ENCODE results near the gene NRF1. TPM values are rescaled to one million over a fixed set of nuclear protein-coding genes. Genes with fewer than 3 reads are reported as not detected.
"Not testable (repeated sequence)": the region's sequence is repeated elsewhere in the genome, so short reads cannot be mapped to it uniquely, and the experiment has no call there.

The NRF1 gene
- polyA plus RNA-seq, 3 donors from 2014 or later, result 9.8 to 24.7 (median 12.7) TPM

DNA sequence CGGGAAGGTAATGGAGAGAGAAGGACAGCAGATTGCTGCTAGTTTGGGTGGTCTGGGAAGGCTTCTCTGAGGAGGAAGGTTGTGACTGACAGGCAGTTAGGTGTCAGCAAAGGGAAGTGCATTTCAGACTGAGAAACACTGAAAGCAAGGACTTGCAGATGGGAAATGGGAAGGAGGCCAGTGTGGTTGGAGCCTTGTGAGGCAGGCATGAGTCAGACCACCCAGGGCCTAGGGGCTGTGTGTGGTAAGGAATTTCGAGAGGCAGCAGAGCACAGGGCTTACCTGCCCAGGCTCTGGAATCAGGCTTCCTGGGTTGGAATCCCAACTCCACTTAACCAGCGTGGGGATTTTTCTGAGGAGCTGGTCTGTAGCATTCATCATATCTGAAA, 53.5 kb downstream of the NRF1 start:
- H3K27me3 Mint-ChIP-seq (ENCODE audit: low read depth in 3 of 3), result peaks cover 0 to 1% (median 0%) of the 10 kb centered on the region in 3 donors
- H3K4me3 Mint-ChIP-seq, result no peak overlapping the region
- H3K9me3 Mint-ChIP-seq, result peaks cover 0 to 14% (median 8%) of the 10 kb centered on the region in 6 donors
- peaks cover 16 to 17% of the 10 kb centered on the region in 2 donors for H3K4me1 Mint-ChIP-seq
- DNase-seq, result no peak
- H3K27ac Mint-ChIP-seq, result no peak overlapping the region
- H3K36me3 Mint-ChIP-seq, result peaks cover 19 to 29% (median 26%) of the 10 kb centered on the region in 3 donors

DNA sequence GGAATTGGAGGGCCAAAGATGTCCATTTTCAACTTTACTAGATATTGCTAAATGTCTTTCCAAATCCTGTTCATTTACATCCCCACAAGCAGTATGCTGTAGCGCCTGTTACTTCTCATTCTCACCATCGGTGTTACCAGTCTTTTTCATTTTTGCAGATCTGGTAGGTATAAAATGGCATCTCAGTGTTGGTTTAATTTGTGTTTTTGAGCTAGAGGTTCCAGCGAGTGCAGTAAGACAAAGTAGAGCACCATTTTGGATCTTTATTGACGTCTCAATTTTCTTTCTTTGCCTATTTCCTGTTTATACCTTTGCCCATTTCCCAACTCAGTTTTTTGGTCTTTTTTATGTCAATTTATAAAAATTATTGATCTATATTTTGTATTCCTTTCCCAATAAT, 55.6 kb downstream of the NRF1 start:
- H3K27ac Mint-ChIP-seq, result no peak overlapping the region
- DNase-seq, result no peak
- H3K36me3 Mint-ChIP-seq, result peaks cover 8% of the 10 kb centered on the region in 3 donors
- H3K4me1 Mint-ChIP-seq, result peaks cover 11 to 12% of the 10 kb centered on the region in 2 donors
- peaks cover 0 to 4% (median under 1%) of the 10 kb centered on the region in 6 donors for H3K9me3 Mint-ChIP-seq
- no peak overlapping the region for H3K4me3 Mint-ChIP-seq
- no peaks in the 10 kb centered on the region for H3K27me3 Mint-ChIP-seq (ENCODE audit: low read depth in 3 of 3)

DNA sequence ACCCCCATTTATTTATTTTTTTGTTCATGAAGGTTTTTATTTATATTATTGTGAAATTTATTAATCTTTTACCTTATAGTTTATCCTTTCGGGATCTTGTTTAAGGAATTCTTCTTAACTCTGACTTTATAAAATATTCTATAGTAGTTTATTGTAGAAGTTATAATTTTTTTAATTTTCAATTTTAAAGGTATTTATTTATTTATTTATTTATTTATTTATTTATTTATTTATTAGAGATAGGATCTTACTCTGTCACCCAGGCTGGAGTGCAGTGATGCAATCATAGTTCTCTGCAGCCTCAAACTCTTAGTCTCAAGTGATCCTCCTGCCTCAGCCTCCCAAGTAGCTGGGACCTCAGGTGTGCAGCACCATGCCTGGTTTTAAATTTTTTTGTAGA, 56.0 kb downstream of the NRF1 start:
- no peaks in the 10 kb centered on the region for H3K9me3 Mint-ChIP-seq
- no peak for DNase-seq
- peaks cover 4% of the 10 kb centered on the region in 3 donors for H3K36me3 Mint-ChIP-seq
- H3K27ac Mint-ChIP-seq, result peak overlapping the region in 1 of 6 donors; percentile 69
- H3K4me3 Mint-ChIP-seq, result no peak overlapping the region
- peaks cover 11 to 12% of the 10 kb centered on the region in 2 donors for H3K4me1 Mint-ChIP-seq
- no peaks in the 10 kb centered on the region for H3K27me3 Mint-ChIP-seq (ENCODE audit: low read depth in 3 of 3)

DNA sequence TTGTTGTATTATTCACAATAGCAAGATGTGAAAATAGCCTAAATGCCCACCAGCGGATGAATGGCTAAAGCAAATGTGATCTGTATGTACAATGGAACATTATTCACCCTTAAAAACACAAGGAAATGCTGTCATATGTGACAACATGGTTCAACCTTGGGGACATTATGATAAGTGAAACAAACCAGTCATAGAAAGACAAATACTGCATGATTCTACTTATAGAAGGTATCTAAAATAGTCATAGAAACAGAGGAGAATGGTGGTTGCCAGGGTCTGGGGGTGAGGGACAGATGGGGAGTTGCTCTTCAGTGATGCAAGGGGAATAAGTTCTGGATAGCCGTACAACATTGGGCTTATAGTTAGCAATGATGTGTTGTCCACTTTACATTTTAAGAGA, 58.4 kb downstream of the NRF1 start:
- peaks cover 2 to 5% of the 10 kb centered on the region in 2 donors for H3K4me1 Mint-ChIP-seq
- H3K27me3 Mint-ChIP-seq (ENCODE audit: low read depth in 3 of 3), result no peaks in the 10 kb centered on the region
- H3K36me3 Mint-ChIP-seq, result peaks cover 3 to 7% (median 4%) of the 10 kb centered on the region in 3 donors
- DNase-seq, result no peak
- no peak overlapping the region for H3K27ac Mint-ChIP-seq
- no peak overlapping the region for H3K4me3 Mint-ChIP-seq
- no peaks in the 10 kb centered on the region for H3K9me3 Mint-ChIP-seq

DNA sequence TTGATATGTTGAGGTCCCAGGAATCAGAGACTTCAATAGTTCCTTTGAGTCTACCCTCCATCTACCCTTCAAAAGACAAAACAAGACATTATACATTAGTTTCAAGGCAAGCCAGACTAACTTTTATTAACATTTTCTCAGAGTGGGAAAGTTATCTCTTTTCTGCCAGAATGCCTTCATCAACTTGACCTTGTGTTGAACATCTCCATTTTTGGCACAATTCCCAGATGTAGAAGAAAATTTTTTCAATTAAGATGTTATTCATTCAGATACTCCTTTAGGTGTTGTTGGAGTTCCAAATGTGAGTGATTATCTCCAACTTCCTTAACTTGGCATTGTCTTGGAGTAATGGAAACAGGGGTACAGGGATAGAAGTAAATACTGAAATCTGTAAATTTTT, 59.1 kb downstream of the NRF1 start:
- Mint-ChIP-seq H3K9me3 (no peaks in the 10 kb centered on the region), H3K27me3 (ENCODE audit: low read depth in 3 of 3) (no peaks in the 10 kb centered on the region), H3K36me3 (peaks cover 10 to 14% (median 12%) of the 10 kb centered on the region in 3 donors), H3K4me1 (peaks cover 0 to 10% of the 10 kb centered on the region in 2 donors), H3K4me3 (no peak overlapping the region), H3K27ac (no peak overlapping the region)
- no peak for DNase-seq

DNA sequence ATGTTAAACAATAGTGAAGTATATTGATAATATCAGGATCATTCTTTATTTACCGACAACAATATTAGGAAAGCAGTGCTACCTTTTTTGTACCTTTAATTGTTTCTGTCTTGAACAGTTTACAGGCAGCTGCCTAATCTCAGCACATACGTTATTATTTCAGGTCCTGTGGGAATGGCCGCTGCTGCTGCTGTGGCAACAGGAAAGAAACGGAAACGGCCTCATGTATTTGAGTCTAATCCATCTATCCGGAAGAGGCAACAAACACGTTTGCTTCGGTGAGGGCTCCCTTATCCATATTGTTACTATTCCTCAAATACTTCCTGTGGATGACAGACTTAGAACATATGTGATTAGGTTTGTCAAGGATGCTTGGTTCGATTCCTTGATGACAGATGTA, 59.7 kb downstream of the NRF1 start:
- H3K4me3 Mint-ChIP-seq, result no peak overlapping the region
- H3K27me3 Mint-ChIP-seq (ENCODE audit: low read depth in 3 of 3), result no peaks in the 10 kb centered on the region
- no peak for DNase-seq
- peaks cover 14 to 18% (median 16%) of the 10 kb centered on the region in 3 donors for H3K36me3 Mint-ChIP-seq
- peaks cover 0 to 12% of the 10 kb centered on the region in 2 donors for H3K4me1 Mint-ChIP-seq
- H3K9me3 Mint-ChIP-seq, result no peaks in the 10 kb centered on the region
- H3K27ac Mint-ChIP-seq, result no peak overlapping the region

DNA sequence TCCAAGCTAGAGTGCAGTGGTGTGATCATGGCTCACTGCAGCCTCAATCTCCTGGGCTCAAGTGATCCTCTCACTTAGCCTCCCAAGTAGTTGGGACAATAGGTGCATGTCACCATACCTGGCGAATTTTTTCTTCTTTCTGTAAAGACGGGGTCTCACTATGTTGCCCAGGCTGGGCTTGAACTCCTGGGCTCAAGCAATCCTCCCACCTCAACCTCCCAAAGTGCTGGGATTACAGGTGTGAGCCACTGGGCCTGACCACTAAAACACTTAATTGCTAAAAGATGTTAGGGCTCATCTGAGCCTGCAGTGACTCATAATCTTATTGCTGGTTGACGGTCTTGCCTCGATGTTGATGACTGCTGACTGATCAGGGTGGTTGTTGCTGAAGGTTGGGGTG, 63.0 kb downstream of the NRF1 start:
- Mint-ChIP-seq H3K4me1 (peaks cover 0 to 16% of the 10 kb centered on the region in 2 donors), H3K36me3 (peaks cover 17 to 42% (median 28%) of the 10 kb centered on the region in 3 donors)
- H3K4me3 Mint-ChIP-seq; H3K27ac Mint-ChIP-seq; H3K9me3 Mint-ChIP-seq; DNase-seq; H3K27me3 Mint-ChIP-seq (ENCODE audit: low read depth in 3 of 3): not testable (repeated sequence)

DNA sequence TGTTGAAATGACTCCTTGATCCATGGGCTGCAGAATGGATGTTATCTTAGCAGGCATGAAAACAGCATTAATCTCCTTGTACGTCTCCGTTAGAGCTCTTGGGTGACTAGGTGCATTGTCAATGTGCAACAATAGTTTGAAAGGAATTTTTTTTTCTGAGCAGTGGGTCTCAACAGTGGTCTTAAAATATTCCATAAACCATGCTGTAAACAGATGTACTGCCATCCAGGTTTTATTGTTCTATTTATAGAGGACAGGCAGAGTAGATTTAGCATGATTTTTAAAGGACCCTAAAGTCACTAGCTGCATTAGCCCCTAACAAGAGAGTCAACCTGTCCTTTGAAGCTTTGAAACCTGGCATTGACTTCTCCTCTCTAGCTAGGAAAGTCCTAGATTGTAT, 64.0 kb downstream of the NRF1 start:
- Mint-ChIP-seq H3K9me3 (no peaks in the 10 kb centered on the region), H3K4me3 (no peak overlapping the region), H3K27ac (no peak overlapping the region), H3K27me3 (ENCODE audit: low read depth in 3 of 3) (no peaks in the 10 kb centered on the region), H3K36me3 (peaks cover 17 to 46% (median 32%) of the 10 kb centered on the region in 3 donors), H3K4me1 (peaks cover 0 to 16% of the 10 kb centered on the region in 2 donors)
- DNase-seq, result no peak

DNA sequence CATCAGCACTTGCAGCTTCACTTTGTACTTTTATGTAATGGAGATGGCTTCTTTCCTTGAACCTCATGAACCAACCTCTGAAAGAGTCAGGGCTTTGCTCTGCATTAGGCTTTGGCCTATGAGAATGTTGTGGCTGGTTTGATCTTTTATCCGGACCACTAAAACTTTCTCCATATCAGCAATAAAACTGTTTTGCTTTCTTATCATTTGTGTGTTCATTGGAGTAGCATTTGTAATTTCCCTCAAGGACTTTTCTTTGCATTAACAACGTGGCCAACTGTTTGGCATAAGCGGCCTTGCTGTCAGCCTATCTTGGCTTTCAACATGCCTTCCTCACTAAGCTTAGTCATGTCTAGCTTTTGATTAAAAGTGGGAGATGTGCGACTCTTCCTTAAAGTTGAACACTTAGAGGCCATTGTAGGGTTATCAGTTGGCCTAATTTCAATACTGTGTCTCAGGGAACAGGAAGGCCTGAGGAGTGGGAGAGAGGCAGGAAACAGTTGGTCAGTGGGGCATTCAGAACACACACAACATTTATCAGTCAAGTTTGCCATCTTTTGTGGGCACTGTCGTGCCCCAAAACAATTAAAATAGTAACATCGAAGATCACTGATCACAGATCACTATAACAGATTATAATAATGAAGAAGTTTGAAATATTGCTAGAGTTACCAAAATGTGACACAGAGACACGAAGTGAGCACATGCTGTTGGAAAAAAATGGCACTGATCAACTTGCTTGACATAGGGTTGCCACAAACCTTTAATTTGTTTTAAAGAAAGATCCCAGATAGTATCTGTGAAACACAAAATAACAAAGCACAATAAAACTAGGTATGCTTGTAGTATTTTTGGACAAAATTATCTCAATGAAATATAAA, 64.7 kb downstream of the NRF1 start:
- no peaks in the 10 kb centered on the region for H3K27me3 Mint-ChIP-seq (ENCODE audit: low read depth in 3 of 3)
- H3K27ac Mint-ChIP-seq, result peak overlapping the region in 1 of 6 donors; percentile 25
- no peak overlapping the region for H3K4me3 Mint-ChIP-seq
- peaks cover 17 to 46% (median 33%) of the 10 kb centered on the region in 3 donors for H3K36me3 Mint-ChIP-seq
- H3K9me3 Mint-ChIP-seq, result no peaks in the 10 kb centered on the region
- DNase-seq, result no peak
- H3K4me1 Mint-ChIP-seq, result peaks cover 0 to 16% of the 10 kb centered on the region in 2 donors

DNA sequence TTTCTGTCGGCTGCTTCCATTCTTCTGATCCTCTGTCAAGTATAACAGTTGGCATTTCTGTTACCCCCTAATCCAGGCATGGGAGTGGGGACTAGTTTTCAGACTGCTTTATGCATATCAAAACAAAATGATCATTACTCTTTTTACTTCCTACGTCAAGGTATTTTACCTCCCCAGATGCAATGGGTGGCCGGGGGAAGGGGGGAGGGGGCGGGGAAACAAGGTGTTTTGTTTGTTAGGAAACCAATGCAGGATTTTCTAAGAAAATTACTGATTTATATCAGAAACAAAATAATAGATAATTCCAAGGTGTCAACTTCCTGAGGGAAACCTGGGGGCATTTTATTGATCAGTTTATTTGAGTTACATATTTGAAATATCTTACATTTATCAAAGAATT, 66.3 kb downstream of the NRF1 start:
- H3K4me3 Mint-ChIP-seq, result no peak overlapping the region
- DNase-seq, result no peak
- peaks cover 17 to 46% (median 33%) of the 10 kb centered on the region in 3 donors for H3K36me3 Mint-ChIP-seq
- no peaks in the 10 kb centered on the region for H3K9me3 Mint-ChIP-seq
- no peak overlapping the region for H3K27ac Mint-ChIP-seq
- no peaks in the 10 kb centered on the region for H3K27me3 Mint-ChIP-seq (ENCODE audit: low read depth in 3 of 3)
- peaks cover 1 to 16% of the 10 kb centered on the region in 2 donors for H3K4me1 Mint-ChIP-seq

DNA sequence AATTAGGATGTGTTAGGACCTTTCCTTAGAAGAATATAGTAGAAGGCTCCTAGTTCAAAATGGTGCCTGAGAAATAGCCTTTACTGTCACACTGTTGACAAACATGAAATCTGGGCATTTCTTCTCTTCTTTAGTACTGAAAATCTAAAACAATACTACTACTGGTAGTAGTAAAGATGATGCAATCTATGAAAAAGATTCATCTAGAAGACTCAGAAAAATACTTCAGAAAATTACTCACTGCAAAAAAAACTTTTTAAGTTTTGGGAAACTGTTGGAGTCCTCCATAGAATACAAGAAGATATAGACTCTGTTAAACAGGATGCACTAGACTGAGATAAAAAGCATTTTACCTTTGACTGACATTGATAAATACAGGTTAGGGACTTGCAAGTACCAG, 67.1 kb downstream of the NRF1 start:
- Mint-ChIP-seq H3K27me3 (ENCODE audit: low read depth in 3 of 3) (no peaks in the 10 kb centered on the region), H3K36me3 (peaks cover 17 to 46% (median 33%) of the 10 kb centered on the region in 3 donors), H3K4me3 (no peak overlapping the region), H3K9me3 (no peaks in the 10 kb centered on the region), H3K4me1 (peaks cover 3 to 16% of the 10 kb centered on the region in 2 donors), H3K27ac (no peak overlapping the region)
- no peak for DNase-seq

DNA sequence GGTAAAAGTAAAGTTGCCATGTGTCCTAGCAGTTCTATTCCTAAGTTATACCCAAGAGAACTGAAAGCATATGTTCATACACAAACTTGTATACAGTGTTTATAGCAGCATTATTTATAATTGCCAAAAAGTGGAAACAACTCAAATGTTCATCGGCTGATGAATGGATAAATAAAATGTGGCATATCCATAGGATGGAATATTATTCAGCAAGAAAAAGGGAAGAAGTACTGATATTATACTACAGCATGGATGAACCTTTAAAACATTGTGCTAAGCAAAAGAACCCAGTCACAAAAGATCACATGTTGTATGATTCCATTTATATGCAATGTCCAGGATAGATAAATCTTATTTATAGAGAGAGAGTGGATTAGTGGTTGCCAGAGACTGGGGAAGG, 68.9 kb downstream of the NRF1 start:
- H3K4me1 Mint-ChIP-seq, result peaks cover 3 to 9% of the 10 kb centered on the region in 2 donors
- peaks cover 0 to 1% (median 0%) of the 10 kb centered on the region in 3 donors for H3K27me3 Mint-ChIP-seq (ENCODE audit: low read depth in 3 of 3)
- H3K27ac Mint-ChIP-seq, result no peak overlapping the region
- peaks cover 9 to 37% (median 27%) of the 10 kb centered on the region in 3 donors for H3K36me3 Mint-ChIP-seq
- no peaks in the 10 kb centered on the region for H3K9me3 Mint-ChIP-seq
- H3K4me3 Mint-ChIP-seq, result no peak overlapping the region
- no peak for DNase-seq

DNA sequence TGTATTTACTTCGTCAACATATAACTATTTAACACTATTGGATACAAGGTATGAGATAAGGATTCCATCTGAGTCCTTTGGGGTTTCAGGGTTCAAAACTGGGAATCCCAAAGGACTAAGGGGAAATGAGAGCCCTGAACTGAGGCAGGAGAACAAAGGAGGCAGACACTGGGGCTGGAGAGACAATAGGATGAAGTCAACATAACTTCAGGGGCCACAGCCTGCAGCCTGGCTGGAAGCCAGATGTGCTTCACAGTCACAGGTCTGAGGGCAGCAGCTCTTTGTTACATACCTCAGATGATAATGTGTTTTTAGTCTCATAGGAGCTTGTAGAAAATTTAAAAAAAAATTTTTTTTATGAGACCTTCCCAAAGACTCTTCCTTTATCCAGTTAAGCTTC, 73.3 kb downstream of the NRF1 start:
- Mint-ChIP-seq H3K27me3 (ENCODE audit: low read depth in 3 of 3) (peaks cover 0 to 1% (median 0%) of the 10 kb centered on the region in 3 donors), H3K27ac (no peak overlapping the region), H3K36me3 (peaks cover 0 to 13% (median 3%) of the 10 kb centered on the region in 3 donors), H3K9me3 (no peaks in the 10 kb centered on the region), H3K4me1 (peaks cover 6 to 7% of the 10 kb centered on the region in 2 donors), H3K4me3 (no peak overlapping the region)
- DNase-seq, result no peak

DNA sequence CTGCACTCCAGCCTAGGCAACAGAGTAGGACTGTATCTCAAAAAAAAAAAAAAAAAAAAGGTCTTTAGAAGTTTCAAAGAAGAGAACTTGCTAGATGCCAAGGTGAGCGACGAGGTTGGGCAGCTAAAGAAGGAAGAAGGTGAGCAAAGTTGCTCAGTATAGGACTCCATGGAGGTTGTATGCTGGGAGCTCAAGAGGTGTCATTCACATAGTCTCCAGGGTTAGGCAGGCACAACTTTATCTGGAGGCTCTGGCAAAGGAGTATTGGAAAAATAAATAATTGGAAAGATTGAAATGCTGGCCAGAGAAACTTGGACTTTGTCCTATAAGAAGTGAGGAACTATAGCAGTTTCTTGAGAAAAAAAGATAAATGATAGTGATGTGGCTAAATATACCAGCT, 74.5 kb downstream of the NRF1 start:
- no peak for DNase-seq
- no peak overlapping the region for H3K4me3 Mint-ChIP-seq
- H3K4me1 Mint-ChIP-seq, result peaks cover 6 to 7% of the 10 kb centered on the region in 2 donors
- peak overlapping the region in 1 of 6 donors; percentile 48 for H3K27ac Mint-ChIP-seq
- H3K36me3 Mint-ChIP-seq, result peaks cover 0 to 9% (median 0%) of the 10 kb centered on the region in 3 donors
- peaks cover 0 to 1% (median 0%) of the 10 kb centered on the region in 3 donors for H3K27me3 Mint-ChIP-seq (ENCODE audit: low read depth in 3 of 3)
- H3K9me3 Mint-ChIP-seq, result no peaks in the 10 kb centered on the region

All from immature natural killer cell (primary cell).